ENCODE data around the gene SIPA1L3.

SIPA1L3 gene

DNA sequence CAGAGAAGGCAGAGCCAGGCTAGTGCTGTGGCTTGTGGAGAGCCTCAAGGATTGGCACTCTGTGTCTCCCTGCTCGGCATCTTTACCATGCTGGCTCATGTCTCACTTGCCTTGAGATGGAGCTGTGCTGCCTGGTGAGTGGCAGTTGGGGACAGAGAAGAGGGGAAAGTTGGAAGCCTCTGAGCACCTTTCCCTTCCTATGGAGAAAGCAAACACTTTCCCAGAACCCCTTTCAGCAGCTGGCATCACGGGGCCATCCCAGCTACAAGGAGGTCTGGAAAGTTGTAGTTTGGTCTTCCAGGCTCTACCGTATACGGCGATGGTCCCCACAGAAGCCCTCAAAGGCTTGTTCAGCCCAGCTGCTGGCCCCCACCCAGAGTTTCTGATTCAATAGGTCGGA is 258.3 kb downstream of the SIPA1L3 start:
- DNase-seq: no peak

- no peak for DNase-seq
These were observed 261.6 kb downstream of the SIPA1L3 start for GRCh38 chr19:38168637-38169036.

DNA sequence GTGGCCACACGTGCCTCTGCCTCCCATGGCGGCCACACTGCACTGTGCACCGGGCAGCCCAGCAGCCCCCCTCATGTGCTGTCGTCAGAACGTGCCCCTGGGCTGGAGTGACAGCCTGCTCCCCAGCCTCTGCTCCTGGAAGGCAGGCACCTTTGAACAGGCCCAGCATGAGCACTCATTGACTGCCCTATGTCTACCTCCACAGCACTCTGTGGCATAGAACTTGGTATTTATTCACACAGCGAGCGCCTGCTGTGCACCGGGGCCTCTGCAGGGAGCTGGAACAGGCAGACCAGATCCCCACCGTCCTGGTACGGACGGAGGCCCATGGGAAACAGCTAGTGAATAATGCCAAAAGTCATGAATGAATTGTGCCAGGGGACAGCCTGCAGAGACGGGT is 263.3 kb downstream of the SIPA1L3 start:
- no peak for DNase-seq

GRCh38 chr19:38172001-38172400 is 265.0 kb downstream of the SIPA1L3 start:
- DNase-seq: no peak

- DNase-seq: no peak
These were observed 266.5 kb downstream of the SIPA1L3 start for GRCh38 chr19:38173291-38174041.

GRCh38 chr19:38175422-38175821 is 268.4 kb downstream of the SIPA1L3 start:
- DNase-seq: no peak

DNA sequence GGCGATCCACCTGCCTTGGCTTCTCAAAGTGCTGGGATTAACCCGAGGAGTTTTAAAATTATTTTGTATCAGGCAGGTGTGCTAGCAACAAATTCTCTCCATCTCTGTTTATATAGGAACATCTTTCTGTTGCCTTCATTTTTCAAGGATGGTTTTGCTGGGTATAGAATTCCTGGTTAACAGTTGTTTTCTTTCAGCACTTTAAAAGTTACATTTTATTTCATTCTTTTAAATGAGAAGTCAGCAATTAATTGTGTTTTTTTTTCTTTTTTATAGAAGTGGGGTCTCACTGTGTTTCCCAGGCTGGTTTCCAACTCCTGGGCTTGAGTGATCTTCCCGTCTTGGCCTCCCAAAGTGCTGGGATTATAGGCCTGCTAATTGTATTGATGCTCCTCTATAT is 273.1 kb downstream of the SIPA1L3 start:
- DNase-seq: no peak

DNA sequence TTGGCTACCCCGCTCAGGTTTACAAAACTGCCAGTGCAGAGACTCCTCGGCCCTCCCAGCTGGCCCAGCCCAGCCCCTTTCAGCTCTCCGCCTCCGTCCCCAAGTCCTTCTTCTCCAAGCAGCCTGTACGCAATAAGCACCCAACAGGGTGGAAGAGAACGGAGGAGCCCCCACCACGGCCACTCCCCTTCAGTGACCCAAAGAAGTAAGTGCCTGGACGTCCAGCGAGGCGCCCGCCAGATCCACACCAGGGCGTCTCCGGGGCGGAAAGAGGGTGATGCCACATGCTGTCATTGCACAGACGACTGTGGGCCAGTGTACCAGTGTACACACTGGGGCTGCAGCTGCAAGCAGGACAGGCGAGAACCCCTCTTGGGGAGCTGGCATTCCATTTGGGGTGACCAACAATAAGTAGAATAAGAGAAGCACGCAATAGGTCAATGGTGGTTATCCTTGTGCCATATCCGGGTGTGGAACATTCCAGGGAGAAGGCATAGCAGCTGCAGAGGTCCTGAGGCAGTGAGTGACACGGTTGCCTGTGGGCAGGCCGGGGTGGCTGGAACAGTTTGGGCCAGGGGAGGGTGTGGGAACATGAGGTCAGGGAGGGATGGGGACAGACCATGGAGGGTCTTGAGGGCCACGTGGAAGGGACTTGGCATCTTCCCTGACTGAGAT is 275.7 kb downstream of the SIPA1L3 start:
- DNase-seq: no peak

DNA sequence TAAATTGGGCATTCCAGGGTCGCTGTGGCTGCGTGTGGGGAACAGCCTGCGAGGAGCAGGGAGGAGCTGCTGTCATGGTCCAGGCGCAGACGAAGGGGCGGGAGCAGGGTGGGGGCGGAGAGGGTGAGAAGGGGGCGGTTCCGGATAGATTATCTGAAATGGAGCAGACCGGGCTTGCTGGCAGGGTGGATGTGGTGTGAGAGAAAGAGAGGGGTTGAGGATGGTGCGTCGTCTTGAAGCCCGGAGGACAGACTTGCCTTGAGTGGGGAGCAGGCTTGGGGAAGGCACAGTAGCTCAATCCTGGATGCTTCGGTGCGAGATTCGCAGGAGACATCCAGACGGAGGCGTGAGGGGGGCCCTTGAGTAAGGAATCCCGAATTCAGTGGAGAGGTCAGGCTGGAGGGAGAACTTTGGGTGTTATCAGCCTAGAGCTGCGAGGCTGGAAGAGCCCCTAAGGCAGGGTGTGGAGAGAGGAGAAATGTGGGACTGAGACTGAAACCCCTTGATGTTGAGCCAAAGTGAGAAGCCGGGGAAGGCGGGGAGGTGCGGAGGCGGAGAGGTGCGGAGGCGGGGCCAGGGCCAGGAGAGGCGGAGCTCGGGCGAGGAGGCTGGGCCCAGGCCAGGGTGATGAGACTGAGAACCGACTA is 276.4 kb downstream of the SIPA1L3 start:
- DNase-seq: no peak

GRCh38 chr19:38184815-38185214 is 277.8 kb downstream of the SIPA1L3 start:
- no peak for DNase-seq

- DNase-seq: no peak
These were observed 278.6 kb downstream of the SIPA1L3 start for GRCh38 chr19:38185562-38185961.

- DNase-seq: no peak
These were observed 283.1 kb downstream of the SIPA1L3 start for GRCh38 chr19:38190061-38190460.

DNA sequence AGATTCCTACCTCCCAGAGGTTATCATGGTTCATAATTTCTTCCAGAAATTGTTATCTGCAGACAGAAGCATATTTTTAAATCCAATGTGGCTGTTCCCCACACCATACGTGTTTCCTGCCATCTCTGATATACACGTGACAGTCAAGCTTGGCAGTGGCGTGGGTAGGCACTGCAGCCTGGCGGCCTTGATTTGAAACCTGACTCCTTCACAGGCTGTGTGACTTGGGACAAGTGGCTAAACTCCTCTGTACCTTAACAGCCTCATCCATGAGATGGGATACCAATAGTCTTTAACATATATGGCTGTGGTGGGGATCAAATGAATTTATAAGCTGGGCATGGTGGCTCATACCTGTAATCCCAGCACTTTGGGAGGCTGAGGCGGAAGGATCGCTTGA is 283.8 kb downstream of the SIPA1L3 start:
- no peak for DNase-seq

DNA sequence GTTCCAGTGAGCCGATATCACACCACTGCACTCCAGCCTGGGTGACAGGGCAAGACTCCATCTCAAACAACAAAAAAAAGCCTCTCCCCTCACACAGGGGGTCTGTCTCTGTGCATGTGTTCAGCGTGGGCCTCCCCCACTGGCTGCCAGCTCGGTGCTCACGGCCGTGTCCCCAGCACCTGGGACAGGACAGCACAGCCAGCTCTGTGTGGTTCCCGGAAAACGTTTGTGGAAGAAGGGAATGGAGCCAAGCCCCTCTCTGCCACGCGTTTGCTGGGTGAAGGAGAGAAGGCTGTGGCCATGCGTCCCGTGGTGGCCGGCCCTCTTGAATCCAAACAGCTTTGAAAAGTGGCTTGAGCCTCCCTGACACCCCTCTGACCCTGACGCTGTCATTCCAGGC is 284.7 kb downstream of the SIPA1L3 start:
- DNase-seq: no peak

DNA sequence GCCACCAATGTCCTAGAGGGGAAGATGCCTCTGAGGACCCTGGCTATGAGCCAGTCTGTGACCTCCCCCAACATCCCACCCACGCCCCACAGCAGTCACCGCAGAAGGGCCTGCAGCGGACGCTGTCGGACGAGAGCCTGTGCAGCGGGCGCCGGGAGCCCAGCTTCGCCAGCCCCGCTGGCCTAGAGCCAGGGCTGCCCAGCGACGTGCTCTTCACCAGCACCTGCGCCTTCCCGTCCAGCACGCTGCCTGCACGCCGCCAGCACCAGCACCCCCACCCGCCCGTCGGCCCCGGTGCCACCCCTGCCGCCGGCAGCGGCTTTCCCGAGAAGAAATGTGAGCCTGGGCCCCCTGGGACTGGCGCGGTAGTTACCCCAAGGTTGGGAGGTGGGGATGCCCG is 286.4 kb downstream of the SIPA1L3 start:
- DNase-seq: no peak

- no peak for DNase-seq
These were observed 287.2 kb downstream of the SIPA1L3 start for GRCh38 chr19:38194061-38194701.

DNA sequence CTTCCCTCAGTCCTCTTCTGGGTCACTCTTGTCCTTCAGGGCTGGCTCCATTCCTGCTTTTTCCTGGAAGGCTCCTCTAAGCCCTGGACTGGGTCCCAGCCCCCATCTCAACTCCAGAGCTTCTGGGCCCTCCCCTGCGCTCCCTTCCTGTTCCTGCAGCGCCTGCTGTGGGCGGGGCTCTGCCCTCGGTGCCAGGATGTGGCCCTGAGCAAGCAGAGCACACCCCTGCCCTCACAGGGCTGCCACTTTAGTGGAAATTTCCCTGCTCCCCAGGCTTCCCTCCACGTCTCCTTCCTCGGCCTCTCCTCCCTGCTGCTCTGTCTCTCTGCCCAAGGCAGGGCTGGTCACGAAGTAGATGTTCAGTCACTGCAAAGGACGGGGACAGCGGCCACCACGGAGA is 288.2 kb downstream of the SIPA1L3 start:
- DNase-seq: no peak

GRCh38 chr19:38196245-38196837 is 289.3 kb downstream of the SIPA1L3 start:
- no peak for DNase-seq

- DNase-seq: no peak
These were observed 290.1 kb downstream of the SIPA1L3 start for GRCh38 chr19:38196948-38197656.

- no peak for DNase-seq
These were observed 291.1 kb downstream of the SIPA1L3 start for GRCh38 chr19:38197937-38198704.

GRCh38 chr19:38199340-38199739 is 292.3 kb downstream of the SIPA1L3 start:
- DNase-seq: no peak

DNA sequence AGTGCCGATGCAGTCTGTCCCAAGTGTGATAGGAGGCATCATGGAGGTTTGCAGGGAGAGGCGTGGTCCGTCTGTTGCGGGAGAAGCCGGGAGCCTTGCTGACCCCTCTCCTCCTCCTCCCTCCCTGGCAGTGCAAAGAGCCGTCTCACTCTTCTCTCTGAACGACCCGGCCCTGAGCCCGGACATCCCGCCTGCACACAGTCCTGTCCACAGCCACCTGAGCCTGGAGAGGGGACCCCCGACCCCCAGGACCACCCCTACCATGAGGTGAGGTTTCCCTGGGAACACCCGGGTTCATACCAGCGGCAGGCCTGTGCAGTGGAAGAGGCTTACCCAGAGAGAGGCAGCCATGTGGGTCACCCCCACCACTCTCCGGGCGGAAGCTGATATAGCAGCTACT is 294.7 kb downstream of the SIPA1L3 start:
- no peak for DNase-seq

Measured in CD4-positive, alpha-beta T cell treated with Interleukin-4 for 4 hours (primary cell).